DOHH2 (cell line): ENCODE measurements around the gene CD79A.

Experiments used
- H3F3A ChIP-seq: fragments of 200-600 bp; sonication (generic), shearing (Covaris generic); 2 replicates; pipeline ENCODE4 v1.6.0; 2016; ENCODE audit warnings: antibody characterized with exemption, mild to moderate bottlenecking; ENCODE audit not compliant: control insufficient read depth, insufficient read depth
- H3K27ac ChIP-seq: fragments of 200-600 bp; sonication (generic); 2 replicates; pipeline ENCODE4 v1.5.1; 2014; ENCODE audit warnings: low read depth, mild to moderate bottlenecking, low read length, moderate library complexity
- H3K27me3 ChIP-seq: fragments of 200-600 bp; sonication (generic); 2 replicates; pipeline ENCODE4 v1.6.1; 2014; ENCODE audit warnings: mild to moderate bottlenecking, low read length, mixed read lengths; ENCODE audit not compliant: control insufficient read depth
- H3K36me3 ChIP-seq: fragments of 200-600 bp; sonication (generic); 2 replicates; pipeline ENCODE4 v1.6.1; 2014; ENCODE audit warnings: mild to moderate bottlenecking, low read length, moderate library complexity, mixed read lengths; ENCODE audit not compliant: control insufficient read depth
- H3K4me1 ChIP-seq: fragments of 200-600 bp; sonication (generic); 2 replicates; pipeline ENCODE4 v1.6.1; 2014; ENCODE audit warnings: mild to moderate bottlenecking, low read length, mixed read lengths; ENCODE audit not compliant: control insufficient read depth
- H3K4me2 ChIP-seq: fragments of 200-600 bp; sonication (generic); 2 replicates; pipeline ENCODE4 v1.6.0; 2014; ENCODE audit warnings: mild to moderate bottlenecking, low read length, moderate library complexity
- H3K4me3 ChIP-seq: fragments of 200-600 bp; sonication (generic); 2 replicates; pipeline ENCODE4 v1.5.1; 2014; ENCODE audit warnings: mild to moderate bottlenecking, low read length, mixed read lengths
- H3K79me2 ChIP-seq: fragments of 200-600 bp; sonication (generic); 2 replicates; pipeline ENCODE4 v1.6.1; 2014; ENCODE audit warnings: mild to moderate bottlenecking, low read length, mixed read lengths; ENCODE audit not compliant: control insufficient read depth
- H3K9me2 ChIP-seq: fragments of 200-600 bp; sonication (generic); replicated peaks from 2 replicates; pipeline ENCODE4 v1.6.1; 2014; ENCODE audit warnings: mild to moderate bottlenecking, low read length, mixed read lengths; ENCODE audit not compliant: control insufficient read depth
- H3K9me3 ChIP-seq: fragments of 200-600 bp; sonication (generic); 2 replicates; pipeline ENCODE4 v1.6.1; 2014; ENCODE audit warnings: antibody characterized with exemption, low read length, mixed read lengths; ENCODE audit not compliant: control insufficient read depth, insufficient read depth
- H4K20me1 ChIP-seq: fragments of 200-600 bp; sonication (generic); 2 replicates; pipeline ENCODE4 v1.6.0; 2014; ENCODE audit warnings: low read depth, mild to moderate bottlenecking, antibody characterized with exemption, low read length, moderate library complexity; ENCODE audit not compliant: control insufficient read depth, insufficient read depth
- CTCF ChIP-seq: fragments of 200-600 bp; sonication (generic); IDR thresholded peaks from one replicate; pipeline ENCODE4 v1.5.1; 2014; ENCODE audit warnings: antibody characterized with exemption, mild to moderate bottlenecking, low read depth, low read length; ENCODE audit not compliant: poor library complexity, severe bottlenecking
- EZH2phosphoT487 ChIP-seq: fragments of 200-600 bp; sonication (generic); IDR thresholded peaks from 2 replicates; pipeline ENCODE4 v1.6.1; 2017; ENCODE audit warnings: borderline replicate concordance, mild to moderate bottlenecking, antibody characterized with exemption, low read length, moderate library complexity, mixed read lengths

Gene CD79A

DNA sequence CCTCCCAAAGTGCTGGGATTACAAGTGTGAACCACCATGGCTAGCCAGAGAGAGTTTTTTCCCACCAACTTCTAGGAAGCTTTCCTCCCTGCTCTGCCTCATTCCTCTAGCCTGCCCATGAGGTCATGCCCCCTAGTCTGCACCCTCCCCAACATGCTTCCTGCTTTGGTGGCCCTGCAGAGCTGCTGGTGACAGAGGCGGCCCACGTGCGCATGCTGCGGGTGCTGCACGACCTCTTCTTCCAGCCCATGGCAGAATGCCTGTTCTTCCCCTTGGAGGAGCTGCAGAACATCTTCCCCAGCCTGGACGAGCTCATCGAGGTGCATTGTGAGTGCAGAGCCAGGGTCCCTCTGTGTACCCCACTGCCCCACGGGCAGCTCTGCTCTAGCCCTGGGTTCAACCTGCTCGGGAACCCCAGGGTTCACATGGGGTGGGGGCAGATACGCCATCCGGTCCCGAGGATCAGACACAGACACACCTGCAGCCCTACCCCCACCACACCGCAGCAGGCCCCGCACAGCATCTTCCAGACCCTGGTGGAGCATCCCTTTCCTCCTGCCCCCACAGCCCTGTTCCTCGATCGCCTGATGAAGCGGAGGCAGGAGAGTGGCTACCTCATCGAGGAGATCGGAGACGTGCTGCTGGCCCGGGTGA is 24.8 kb downstream of the CD79A start:
- H3K27ac ChIP-seq = no peak overlapping the region
- TF ChIP-seq CTCF (no peak), EZH2phosphoT487 (no peak)
- H3K27me3 ChIP-seq = no peaks in the 10 kb centered on the region
- H3K9me2 ChIP-seq = no peaks in the 10 kb centered on the region
- peaks cover 92% of the 10 kb centered on the region for H3K36me3 ChIP-seq
- H3K4me1 ChIP-seq = no peaks in the 10 kb centered on the region
- no peaks in the 10 kb centered on the region for H3F3A ChIP-seq
- H3K4me3 ChIP-seq = no peak overlapping the region
- no peak overlapping the region for H3K4me2 ChIP-seq
- no peaks in the 10 kb centered on the region for H4K20me1 ChIP-seq
- H3K79me2 ChIP-seq = peaks cover 2% of the 10 kb centered on the region; the same call in 1 of the 2 replicates
- no peaks in the 10 kb centered on the region for H3K9me3 ChIP-seq

GRCh38 chr19:41902594-41902993 is 25.5 kb downstream of the CD79A start:
- Histone ChIP-seq H3K79me2 (peaks cover 2% of the 10 kb centered on the region; the same call in 1 of the 2 replicates), H3K36me3 (peaks cover 90% of the 10 kb centered on the region), H3K27me3 (no peaks in the 10 kb centered on the region), H4K20me1 (no peaks in the 10 kb centered on the region), H3K4me2 (no peak overlapping the region), H3K4me3 (no peak overlapping the region), H3K9me2 (no peaks in the 10 kb centered on the region), H3F3A (no peaks in the 10 kb centered on the region), H3K4me1 (no peaks in the 10 kb centered on the region), H3K9me3 (no peaks in the 10 kb centered on the region), H3K27ac (no peak overlapping the region)
- TF ChIP-seq EZH2phosphoT487 (no peak), CTCF (no peak)

GRCh38 chr19:41903193-41903953 is 26.3 kb downstream of the CD79A start:
- Histone ChIP-seq H3K79me2 (peaks cover 2% of the 10 kb centered on the region; the same call in 1 of the 2 replicates), H3K36me3 (peaks cover 83% of the 10 kb centered on the region), H4K20me1 (no peaks in the 10 kb centered on the region), H3K4me1 (no peaks in the 10 kb centered on the region), H3K9me2 (no peaks in the 10 kb centered on the region), H3F3A (no peaks in the 10 kb centered on the region), H3K4me3 (no peak overlapping the region), H3K4me2 (no peak overlapping the region), H3K27me3 (no peaks in the 10 kb centered on the region), H3K9me3 (no peaks in the 10 kb centered on the region), H3K27ac (no peak overlapping the region)
- TF ChIP-seq EZH2phosphoT487 = no peak
